GM19238 (cell line): ENCODE results near the gene AFTPH.
"Not testable (repeated sequence)": the region's sequence is repeated elsewhere in the genome, so short reads cannot be mapped to it uniquely, and the experiment has no call there.

ENCODE experiments used
- DNase-seq: peaks from one replicate; pipeline ENCODE4 v3.0.0; 2011; ENCODE audit warnings: low spot score; ENCODE audit not compliant: insufficient read length

The AFTPH gene

DNA sequence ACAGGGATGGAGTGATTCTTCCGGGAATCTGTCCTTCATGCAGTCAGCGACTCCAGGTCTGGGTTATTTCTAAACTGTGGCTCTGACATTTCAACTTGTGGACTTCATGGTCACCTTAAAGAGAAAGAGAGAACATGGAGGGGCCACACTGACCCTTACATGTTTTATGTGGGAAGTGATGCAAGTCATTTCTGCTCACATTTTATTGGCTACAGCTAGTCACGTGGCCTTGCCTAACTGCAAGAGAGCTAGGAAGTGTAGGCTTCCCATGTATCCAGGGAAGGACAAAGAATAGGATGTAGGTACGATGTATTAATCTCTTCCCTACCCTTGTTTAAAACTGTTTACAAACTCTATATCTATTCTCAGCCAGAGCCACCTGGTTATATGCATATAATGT is 30.3 kb upstream of the AFTPH start:
- no peak for DNase-seq

DNA sequence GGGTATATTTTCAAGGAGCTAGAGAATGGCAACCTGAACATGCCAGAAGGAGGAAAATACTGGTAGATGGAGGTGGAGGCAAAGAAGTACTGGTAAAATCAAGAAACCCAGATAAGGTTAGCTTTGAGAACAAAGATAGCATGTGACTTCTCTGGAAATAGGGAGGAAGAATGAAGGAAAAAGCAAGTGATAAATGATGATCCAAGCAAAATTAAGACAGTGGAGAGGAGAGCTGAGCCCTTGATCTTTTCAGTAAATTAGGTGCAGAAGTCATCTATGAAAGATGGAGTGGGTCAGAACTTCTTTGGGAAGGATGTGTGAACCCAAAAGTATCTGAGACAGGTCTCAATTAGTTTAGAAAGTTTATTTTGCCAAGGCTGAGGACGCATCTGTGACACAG is 25.7 kb upstream of the AFTPH start:
- no peak for DNase-seq

DNA sequence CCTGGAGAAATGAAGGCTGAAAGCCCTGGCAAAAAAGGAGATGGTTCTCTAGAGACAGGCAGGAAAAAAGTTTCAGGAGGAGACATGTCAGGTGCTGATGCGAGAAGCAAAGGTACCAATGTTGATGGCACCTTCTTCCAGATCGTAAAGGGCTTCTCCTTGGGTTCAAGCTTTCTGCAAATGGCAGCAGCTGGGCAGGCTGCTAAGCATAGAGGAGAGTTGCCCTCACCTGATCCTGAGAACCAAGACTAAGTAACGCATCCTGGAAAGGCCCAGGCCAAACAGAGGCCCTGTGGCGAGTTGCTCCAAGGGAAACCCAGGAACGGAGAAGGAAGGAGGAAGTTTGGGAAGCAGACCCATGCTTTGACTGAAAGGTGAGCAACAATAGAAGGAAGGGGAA is 23.6 kb upstream of the AFTPH start:
- no peak for DNase-seq

DNA sequence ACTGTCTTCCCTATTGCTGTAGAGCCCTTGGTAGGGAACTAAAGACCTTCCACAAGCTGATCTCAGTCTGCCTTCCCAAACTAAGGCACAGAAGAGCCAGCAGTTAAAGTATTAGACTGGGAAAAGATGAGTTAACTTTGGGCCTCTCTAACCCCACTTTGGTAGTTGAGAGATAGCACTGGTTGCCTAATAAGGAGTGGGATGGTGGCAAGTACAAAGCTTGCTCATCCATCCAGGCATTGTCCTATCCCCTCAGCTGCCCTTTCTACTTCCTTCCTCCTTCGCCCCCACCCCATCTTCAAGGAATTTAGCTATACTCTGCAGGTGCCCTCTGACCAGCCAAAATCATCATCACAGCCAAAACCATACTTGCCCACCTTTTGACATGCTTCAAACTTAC is 22.2 kb upstream of the AFTPH start:
- DNase-seq = no peak

DNA sequence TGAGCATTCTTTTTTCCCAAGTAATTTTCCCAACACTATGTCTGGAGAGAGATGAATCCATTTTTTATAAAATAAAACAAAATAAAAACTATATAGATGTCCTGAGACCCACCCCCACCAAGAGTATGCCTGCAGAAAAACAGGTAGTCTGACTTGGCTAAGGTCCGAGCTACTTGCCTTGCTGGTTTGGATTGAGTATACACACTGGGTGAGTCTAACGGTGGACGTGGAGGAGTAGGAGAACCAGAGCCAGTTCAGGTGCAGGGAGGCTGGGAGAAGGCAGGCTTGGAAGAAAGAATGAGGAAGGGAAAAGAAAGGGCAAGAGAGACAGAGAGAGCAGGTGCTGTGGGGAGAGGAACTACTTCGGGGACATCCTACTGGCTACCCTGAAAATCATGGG is 21.3 kb upstream of the AFTPH start:
- no peak for DNase-seq

DNA sequence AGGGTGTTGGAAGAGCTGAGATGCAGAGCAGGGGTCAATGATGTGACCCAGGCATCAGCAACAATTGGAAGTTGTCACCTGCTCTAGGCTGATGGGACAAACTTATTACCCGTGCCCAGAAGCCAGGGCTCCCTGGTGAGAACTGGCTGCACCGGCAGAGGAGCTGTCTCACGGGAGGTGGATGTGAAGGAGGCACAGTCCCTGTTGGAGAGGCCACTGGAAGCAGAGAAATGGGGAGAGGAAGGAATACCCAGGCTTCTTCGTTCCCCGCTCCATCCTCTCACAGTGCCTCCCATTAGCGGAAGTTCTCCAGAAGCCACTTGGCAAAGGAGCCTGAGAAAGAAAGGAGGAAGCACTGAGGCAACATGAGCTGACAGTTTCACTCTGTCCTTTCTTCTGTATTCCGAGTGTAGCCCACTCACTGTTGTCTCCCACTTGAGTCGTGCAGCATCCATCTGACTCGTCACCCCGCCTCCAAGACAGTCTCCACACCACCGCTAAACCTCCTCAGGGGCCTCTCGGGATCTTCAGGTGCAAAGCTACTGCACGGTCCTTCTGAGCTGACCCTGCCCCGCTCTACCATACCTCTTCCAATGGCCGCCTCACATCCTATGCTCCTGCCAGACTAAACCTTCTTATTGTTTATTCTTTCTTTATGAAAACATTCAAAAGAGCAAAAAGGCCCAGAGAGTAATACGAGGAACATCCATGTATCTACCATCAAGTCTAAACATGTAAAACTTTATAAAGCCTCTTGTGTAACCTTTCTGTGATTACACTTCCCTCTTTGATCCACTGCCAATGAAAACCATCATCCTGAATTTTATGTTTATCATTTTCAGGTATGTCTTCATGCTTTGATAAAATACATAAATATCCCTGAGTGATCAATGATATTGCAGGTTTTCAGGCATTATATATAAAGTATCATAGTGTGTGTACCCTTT is 19.1 kb upstream of the AFTPH start:
- no peak for DNase-seq

DNA sequence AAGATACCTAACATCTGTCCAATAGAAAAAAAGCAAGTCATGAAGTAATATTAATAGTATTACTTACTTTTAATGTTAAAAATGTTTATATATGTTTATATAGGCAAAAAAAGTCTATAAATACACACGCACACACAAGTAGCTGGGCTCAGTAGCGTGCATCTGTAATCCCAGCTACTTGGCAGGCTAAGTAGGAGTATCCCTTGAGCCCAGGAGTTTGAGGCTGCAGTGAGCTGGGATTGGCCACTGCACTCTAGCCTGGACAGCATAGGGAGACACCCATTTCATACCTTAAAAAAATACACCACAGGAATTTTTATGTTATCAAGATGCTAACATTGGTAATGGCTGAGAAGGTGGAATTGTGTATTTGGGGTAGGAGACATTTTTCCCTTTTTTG is 17.4 kb upstream of the AFTPH start:
- DNase-seq = no peak

DNA sequence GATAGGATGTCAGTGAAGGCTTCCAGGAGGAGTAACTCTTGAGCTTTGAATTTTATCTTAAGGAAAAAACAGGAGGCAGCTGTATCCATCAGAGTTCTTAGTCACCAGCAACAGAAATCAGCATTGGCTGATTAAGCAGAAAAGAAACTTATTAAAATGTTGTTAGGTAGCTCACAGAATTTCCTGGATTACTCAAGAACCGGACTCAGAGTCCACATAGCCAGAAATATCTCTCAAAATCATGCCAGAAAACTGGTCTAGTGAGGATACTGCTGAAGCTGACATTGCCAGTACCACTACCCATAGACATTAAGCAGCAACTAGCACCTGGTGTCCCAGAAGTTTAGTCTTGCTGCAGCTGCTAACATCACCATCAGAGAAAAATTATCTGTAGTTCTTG is 10.1 kb upstream of the AFTPH start:
- no peak for DNase-seq

DNA sequence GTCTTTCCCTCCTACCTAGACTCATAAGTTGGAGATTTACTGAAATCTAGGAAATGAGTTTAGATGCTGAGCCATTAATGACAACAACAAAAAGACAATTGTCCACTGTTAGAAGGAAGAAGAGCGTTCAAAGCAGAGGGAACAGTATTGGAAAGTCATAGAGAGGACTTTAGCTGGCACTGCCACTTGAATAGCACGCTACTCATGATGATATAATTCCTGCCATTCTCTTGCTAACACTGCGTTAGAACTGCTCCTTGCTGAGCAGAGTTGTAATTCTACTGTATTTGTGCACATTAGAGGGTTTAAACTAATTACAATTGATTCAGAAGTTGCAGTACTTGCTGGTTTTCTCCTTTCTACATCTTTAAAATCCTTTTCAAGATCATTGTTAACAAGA is 9.0 kb upstream of the AFTPH start:
- DNase-seq = no peak

DNA sequence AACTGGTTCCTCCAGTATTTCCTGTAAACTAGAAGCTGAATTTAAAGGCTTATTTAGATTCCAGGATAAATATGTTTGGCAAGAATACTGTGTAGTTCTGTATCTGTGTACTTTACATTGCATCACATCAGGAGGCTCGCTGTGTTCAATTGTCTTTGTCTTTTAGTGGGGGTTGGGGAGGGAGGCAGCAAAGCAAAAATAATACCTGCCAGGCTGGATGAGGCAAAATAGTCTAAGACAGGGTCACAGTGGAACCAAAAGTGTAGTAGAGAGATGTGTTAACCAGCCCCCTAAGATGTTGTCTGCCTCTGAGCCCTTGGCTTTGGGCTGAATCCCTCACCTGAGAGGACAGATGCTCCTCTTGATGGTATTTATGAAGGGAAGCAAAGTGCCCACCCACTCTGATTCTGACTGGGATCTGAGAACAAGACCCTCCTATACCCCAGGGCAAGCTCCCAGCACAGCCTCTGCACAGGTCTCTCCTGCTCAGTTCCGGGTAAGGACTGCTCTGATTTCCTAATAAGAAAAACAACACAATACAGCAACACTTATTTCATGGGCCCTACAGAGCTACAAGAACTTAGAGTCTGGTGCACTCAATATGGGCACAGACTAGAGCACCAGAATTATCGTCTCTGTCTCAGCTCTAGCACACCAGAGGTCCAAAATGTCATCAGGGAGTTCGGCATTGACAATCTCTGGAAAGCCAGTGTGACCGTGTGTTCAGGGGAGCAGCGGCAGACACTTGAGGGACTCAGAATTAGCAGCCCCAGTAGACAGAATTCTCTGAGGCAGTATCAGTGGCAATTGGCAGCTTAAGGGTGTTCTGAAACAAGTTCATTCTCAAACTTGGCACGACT is 7.2 kb upstream of the AFTPH start:
- no peak for DNase-seq

DNA sequence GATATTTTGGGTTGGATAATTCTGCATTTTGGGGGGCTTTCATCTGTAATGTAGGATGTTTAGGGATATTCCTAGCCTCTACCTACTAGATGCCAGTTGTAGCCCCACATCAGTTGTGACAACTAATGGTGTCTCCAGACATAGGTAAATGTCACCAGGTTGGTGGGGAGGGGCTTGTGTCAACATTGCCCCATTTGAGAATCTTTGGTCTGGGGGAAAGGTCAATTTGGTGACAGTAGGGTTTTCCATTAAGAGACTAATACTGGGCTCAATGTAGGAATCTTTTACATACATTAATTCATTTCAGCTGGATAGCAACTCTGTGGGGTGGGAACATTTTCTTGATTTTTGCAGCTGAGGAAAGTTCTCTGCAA is 6.6 kb upstream of the AFTPH start:
- no peak for DNase-seq

DNA sequence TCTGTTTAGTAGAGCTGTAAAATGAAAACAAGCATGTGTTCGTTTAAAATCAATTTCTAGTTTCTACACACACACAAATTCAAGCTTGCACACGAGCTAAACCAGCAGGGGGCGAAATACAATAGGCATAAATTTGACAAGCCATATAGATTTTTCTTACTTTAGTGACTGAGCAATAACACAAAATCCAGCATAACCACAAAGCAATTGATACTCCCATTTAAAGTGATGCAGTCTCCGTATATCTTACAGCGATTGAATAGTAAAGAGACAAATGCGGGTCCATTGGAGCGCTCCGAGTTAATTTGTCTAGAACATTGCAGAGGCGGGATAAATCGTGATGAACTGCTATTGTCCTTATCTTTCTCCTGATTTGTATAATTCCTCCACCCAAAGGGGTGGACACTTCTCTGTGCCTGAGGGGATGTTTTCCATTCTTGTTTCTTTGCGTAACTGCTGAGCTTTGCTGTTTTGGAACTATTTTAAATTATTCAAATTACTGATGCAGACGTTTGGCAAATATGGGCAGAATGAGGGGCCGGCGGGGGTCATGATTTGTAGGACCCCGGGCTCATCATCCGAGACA is 1.2 kb upstream of the AFTPH start:
- DNase-seq = no peak

DNA sequence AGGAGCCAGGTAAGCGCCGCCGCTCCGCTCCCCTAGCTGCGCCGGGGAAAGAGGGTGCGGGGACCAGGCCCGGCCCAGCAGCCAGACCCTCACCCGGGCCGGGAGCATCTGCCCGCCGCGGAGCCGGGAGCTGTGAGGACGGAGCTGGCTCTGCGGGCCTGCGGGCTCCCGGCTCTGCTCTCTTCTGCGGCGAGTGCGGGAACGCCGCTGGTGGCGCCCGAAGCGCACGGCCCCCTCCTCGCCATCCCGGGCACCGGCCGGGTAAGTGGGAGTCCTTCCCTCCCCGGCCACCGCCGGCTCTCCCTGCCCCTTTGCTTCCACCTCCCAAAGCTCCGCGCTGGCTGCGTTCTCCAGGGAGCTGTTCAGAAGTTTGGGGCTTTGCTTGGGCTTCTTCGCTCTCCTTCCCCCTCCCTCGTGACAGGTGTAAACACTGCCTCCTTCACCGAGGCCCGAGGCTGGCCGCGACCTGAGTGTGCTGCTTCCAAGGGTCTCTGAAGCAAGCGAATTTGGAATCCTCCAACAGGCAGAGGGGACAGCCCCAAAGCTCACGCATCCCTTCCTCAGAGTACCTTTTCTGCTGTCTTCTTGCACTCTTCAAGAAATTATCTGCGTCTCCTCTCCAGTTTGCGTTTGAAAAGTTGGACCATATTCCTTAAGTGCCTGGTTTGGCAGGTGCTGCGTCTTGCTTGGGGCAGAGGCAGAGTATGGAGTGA is 632 bp downstream of the AFTPH start:
- no peak for DNase-seq

DNA sequence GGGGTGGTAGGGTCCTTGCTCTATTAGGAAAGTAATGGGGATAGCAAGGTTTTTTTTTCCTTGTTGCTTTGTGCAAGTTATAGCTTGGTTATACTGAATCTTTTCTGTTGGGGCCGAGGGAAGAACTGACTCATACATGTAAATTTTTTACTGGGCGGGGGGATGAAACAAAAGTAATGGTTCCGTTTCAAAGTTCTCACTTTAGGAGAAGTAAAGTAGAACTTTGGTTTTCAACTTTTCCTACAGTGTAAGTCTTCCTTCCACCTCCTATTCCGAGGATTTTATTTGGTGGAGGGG is 1.1 kb downstream of the AFTPH start:
- no peak for DNase-seq

DNA sequence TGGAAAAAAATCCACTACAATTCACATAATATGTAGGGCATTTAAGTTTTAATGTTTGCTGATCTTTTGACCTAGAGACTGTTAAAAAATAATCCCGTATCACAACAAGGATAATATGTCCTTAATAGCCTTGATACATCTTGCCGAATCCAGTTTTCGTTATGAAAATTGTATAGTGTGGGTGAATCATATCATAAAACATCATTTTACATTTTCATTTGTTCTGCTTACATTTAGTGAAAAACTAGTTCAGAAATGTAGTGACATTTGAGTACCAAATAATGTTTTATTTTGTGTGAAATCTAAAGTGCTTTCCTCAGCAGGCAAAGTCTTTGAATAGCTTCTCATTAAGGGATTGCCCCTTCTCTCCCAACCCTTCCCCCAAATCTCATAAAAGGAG is 1.9 kb downstream of the AFTPH start:
- DNase-seq = no peak

DNA sequence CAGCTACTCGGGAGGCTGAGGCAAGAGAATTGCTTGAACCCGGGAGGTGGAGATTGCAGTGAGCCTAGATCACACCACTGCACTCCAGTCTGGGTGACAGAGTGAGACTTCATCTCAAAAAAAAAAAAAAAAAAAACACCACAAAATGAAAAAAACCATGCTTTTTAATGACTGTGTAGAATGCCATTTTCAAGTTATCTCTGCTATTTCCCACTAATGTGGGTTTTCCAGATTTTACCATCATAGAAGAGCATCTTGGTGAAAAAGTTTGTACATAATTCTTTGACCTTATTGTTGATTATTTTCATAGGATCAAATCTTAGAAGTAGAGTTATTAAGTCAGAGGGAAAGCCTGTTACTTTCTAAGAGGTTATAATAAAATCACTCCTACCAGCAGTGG is 6.8 kb downstream of the AFTPH start:
- DNase-seq = not testable (repeated sequence)

DNA sequence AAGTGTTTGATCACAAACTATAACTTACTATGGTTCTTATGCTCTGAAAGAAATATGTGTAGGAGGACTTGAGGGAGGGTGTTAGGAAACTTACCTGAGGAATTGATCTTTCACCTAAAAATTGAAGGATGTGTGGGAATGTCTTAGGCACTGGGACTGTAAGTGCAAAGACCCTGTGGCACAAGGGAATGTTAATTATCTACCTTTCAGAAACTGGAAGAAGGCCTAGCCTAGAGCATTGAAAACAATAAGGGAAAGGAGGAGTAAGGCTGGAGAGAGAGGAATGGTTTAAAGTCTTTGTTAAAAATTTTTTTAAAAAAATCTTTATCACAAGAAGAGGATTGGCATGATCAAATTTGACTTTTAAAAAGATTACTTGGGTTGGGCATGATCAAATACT is 7.9 kb downstream of the AFTPH start:
- no peak for DNase-seq

DNA sequence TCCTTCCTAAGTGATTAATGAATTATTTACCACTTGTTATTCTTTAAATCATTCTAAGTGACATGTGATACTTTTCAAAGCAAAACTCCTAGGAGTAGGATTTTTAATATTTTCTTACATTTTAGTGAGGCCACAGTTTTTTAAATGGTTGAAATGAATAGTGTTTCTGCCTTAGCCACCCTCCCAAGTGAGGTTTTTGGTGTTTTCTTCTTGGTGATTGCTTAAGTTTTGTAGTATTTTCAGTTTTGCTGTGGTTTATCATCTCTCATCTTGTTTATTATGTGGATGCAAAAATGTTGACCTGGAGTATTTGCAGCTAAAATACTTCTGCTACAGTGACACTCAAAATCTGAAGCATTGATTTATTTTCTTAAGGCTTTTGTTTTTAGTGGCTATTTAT is 9.8 kb downstream of the AFTPH start:
- no peak for DNase-seq

DNA sequence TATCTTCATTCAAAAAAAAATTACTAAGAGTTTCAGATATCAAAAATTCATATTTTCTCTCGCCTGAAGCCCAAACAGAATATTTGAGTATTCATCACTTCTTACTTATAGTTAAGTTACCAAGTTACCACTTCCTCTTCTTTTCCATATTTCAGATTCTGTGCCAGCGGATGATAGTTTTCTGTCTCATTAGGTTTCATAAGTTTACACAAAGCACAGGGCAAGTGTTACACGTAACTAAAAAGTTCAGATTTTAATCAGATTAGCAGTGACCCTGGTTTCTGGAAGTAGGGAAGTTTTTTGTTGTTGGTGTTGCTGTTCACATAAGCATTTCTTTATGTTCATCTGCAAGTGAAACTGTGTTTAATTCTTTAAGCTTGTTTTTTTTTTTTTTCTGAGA is 10.2 kb downstream of the AFTPH start:
- DNase-seq = no peak

DNA sequence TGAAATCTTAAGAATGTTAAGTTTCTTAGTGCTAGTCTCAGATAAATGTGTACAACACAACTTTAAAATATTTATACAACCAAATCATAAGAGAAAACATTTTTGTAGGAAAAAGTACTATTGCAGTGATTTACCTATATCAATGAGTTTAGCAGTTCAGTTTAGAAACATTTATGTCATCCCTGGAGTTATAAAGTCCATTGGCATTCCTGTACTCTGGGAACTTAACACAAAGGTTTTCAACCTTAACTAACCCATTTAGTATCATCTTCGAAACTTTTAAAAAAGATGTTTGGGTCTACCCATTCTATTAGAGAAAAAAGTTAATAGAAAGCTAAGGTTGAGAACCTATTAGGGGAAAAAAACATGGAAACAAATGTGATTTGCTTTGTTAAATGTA is 10.9 kb downstream of the AFTPH start:
- DNase-seq = no peak

DNA sequence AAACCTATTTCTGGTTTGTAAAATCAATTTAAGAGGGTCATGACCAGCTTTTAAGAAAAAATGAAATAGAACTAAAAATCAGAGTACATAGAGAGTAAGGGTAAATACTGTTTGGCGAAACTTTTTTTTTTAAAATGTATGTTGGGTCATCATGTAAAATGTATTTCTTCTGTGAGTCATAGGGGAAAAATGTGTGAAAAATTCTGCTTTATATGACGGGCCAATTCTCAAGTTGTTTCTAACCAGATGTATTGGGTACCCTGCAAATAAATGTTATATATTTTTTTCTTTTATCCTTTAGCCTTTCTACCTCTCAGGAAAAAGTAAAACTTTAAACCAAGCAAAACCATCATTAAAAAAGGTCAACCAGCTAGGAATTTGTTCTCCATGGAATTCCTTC is 13.9 kb downstream of the AFTPH start:
- DNase-seq = no peak
